Ascending aorta (tissue), 2 donors: ENCODE measurements around the gene C10orf53. TPM values are rescaled to one million over a fixed set of nuclear protein-coding genes. Genes with fewer than 3 reads are reported as not detected.

Experiments used
- DNase-seq, 2 donors: peaks; one replicate each; pipeline ENCODE4 v3.0.0-alpha.2; 2019; ENCODE audit warnings: low spot score in 2 of 2
- H3K27ac ChIP-seq, 2 donors: fragments of 200-600 bp; sonication (generic); one replicate each; pipeline ENCODE4 v1.5.1; 2016 to 2017; ENCODE audit warnings: mild to moderate bottlenecking in 1 of 2
- H3K27me3 ChIP-seq: fragments of 200-600 bp; sonication (generic); one replicate; pipeline ENCODE4 v1.5.1; 2017
- H3K36me3 ChIP-seq, 2 donors: fragments of 200-600 bp; sonication (generic); one replicate each; pipeline ENCODE4 v1.5.1; 2016
- H3K4me1 ChIP-seq, 2 donors: fragments of 200-600 bp; sonication (generic); one replicate each; pipeline ENCODE4 v1.5.1; 2016 to 2017; ENCODE audit warnings: mild to moderate bottlenecking in 1 of 2
- H3K4me3 ChIP-seq, 2 donors: fragments of 200-600 bp; sonication (generic); one replicate each; pipeline ENCODE4 v1.5.1; 2016 to 2017; ENCODE audit warnings: mild to moderate bottlenecking in 1 of 2
- H3K9me3 ChIP-seq, 2 donors: fragments of 200-600 bp; sonication (generic); one replicate each; pipeline ENCODE4 v1.5.1; 2016
- intact Hi-C: fragments of 100-400 bp; cut with DNase I; formaldehyde crosslinking; loops from one replicate; pipeline ENCODE4 v1.15.1; 2023
- total RNA-seq: library from RNA; depleted of rRNA; stranded (reverse); fragments of >200 nt; gene quantifications from one replicate; pipeline ENCODE4 v1.1.0, GENCODE V29; 2016
- TF ChIP-seq, protein P1 (sequence below), 3 experiments: fragments of 200-600 bp in 2 of 3; fragments of 450-650 bp in 1 of 3; sonication (generic) in 2 of 3; IDR thresholded peaks; one replicate each; pipeline ENCODE4 v1.5.1; 2016 to 2019; ENCODE audit warnings: antibody characterized with exemption in 3 of 3, mild to moderate bottlenecking in 1 of 3, moderate library complexity in 1 of 3

Gene C10orf53
- total RNA-seq, 1 donor from 2014 or later, result not detected

DNA sequence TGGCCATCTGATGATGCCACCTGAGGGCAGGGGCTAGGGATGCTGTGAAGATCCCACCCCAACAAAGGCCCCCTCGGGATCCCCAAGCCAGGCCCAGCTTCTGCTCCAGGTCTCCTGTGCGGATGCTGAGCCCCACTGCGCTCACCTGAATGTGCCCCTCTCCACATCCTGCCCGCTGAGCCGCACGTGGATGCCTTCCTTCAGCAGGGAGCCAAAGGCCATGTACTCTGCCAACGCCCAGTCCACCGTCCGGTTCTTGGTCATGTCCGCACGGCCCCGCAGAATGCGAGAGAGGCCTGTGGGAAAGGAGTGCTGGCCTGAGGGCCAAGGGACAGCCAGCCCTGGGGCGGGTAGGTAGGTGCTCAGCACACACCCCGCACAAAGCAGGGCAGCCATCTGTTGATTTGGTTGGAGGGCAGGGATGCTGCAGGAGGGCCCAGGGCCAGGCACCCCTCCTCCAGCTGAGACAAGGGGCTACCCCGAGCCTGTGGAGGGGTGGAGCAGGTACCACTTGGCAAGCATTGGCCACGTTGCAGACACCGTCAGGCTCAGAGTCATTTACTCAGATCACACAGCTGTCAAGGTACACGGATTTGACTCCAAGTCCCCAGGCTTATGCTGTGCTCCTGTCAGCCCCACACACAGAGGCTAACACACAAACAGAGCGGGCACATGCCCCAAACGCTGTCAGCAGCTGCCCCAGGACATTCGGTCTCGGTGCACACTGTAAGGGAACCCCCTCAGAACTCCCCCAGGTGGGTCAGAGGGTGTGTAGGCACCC is 63.4 kb downstream of the C10orf53 start:
- Histone ChIP-seq H3K9me3 (no peaks in the 10 kb centered on the region), H3K27ac (no peak overlapping the region), H3K4me1 (no peaks in the 10 kb centered on the region), H3K27me3 (no peaks in the 10 kb centered on the region), H3K4me3 (no peak overlapping the region), H3K36me3 (no peaks in the 10 kb centered on the region)
- TF ChIP-seq, protein P1, sequence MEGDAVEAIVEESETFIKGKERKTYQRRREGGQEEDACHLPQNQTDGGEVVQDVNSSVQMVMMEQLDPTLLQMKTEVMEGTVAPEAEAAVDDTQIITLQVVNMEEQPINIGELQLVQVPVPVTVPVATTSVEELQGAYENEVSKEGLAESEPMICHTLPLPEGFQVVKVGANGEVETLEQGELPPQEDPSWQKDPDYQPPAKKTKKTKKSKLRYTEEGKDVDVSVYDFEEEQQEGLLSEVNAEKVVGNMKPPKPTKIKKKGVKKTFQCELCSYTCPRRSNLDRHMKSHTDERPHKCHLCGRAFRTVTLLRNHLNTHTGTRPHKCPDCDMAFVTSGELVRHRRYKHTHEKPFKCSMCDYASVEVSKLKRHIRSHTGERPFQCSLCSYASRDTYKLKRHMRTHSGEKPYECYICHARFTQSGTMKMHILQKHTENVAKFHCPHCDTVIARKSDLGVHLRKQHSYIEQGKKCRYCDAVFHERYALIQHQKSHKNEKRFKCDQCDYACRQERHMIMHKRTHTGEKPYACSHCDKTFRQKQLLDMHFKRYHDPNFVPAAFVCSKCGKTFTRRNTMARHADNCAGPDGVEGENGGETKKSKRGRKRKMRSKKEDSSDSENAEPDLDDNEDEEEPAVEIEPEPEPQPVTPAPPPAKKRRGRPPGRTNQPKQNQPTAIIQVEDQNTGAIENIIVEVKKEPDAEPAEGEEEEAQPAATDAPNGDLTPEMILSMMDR (IDR thresholded peaks at IDR 0.05), result no peak
- DNase-seq, result no peak
- intact Hi-C loops, result no loop called here

DNA sequence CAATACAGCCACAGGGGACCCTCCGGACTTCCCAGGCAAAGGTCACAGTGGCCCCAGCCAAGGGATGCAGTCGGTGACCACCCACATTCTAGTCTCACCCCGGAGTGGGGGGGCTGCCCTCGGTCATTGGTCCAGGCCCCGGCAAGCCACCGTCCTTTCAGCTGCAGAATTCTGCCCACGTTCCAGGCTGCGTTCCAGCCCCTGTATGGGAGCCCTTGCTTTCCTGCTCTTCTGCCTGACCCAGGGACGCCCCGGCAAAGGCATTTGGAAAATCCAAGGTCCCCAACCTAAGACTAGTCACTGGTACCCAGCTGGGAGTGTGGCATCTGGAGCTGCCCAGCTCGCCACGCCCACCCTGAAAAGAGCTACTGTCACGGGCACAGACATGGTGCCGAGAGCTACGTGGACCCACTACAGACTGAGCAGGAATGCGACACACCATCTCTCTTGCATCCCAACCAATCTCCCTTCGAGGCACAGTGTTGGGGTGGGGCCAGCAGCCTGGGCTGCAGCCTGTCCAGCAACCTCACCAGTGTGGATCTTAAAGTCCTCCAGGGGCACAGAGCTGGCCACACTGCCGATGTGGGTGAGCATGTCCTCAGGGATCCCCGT is 64.1 kb downstream of the C10orf53 start:
- no peaks in the 10 kb centered on the region for H3K9me3 ChIP-seq
- H3K27me3 ChIP-seq, result no peaks in the 10 kb centered on the region
- intact Hi-C loops, result no loop called here
- no peak overlapping the region for H3K27ac ChIP-seq
- no peaks in the 10 kb centered on the region for H3K4me1 ChIP-seq
- TF ChIP-seq, protein P1 (IDR thresholded peaks at IDR 0.05), result no peak
- no peaks in the 10 kb centered on the region for H3K36me3 ChIP-seq
- no peak overlapping the region for H3K4me3 ChIP-seq
- no peak for DNase-seq

DNA sequence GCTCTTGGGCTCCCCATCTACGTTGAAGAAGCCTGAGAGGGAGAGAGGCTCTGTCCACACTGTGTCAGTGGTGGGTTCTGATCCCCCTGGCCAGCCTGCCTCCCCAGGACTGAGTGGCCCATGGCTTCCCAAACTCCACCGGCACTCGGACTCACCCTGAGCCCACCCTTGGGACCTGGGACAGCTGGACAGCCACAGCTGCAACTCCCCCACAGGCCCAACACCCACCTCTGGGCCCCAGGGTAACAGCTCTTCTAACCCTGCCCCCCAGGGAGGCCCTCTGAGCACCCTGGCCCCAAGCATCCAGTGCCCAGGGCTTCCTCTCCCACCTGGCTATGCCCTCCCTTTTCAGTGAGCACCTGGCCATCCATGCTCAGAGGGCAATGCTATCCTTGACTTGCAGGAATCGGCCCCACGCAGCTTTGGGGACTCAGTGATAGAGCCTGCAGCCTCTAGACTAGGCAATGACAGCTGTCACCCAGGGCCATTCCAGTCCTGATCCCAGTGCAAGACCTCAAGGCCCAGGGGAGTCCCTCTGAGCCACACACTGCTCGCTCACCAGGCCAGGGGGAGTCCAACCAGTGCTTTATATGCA is 64.7 kb downstream of the C10orf53 start:
- intact Hi-C loops, result no loop called here
- H3K36me3 ChIP-seq, result no peaks in the 10 kb centered on the region
- no peaks in the 10 kb centered on the region for H3K9me3 ChIP-seq
- no peaks in the 10 kb centered on the region for H3K27me3 ChIP-seq
- H3K27ac ChIP-seq, result no peak overlapping the region
- DNase-seq, result no peak
- no peak overlapping the region for H3K4me3 ChIP-seq
- H3K4me1 ChIP-seq, result no peaks in the 10 kb centered on the region
- TF ChIP-seq, protein P1 (IDR thresholded peaks at IDR 0.05), result no peak

DNA sequence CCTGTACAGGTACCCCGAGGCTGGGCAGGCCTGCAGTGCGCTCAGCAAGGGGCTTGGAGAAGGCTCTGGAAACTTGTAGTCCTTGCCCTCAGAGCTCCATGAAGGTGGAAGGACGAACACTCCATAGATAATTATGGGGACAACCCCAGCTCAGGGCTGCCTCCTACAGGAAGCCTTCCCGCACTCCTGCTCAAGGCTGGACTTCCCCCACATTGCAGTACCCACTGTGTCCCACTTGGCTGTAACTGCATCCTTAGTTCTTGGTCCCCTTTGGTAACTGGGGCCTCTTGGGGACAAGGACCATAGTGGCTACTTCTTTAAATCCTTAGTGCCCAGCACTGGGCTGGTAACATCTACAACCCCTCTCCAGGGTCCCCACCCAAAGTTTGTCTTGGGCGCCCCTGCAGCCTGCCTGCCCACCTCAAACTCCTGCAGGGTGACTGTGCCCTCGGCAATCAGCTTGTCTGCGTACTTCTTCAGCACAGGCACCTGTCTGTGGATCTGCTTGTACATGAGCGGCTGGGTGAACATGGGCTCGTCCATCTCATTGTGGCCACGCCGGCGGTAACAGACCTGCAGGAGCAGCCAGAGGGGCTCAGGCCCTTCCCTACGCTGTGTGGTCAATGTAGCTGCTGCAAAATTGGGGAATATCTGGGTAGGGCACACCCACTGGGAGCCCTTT is 65.6 kb downstream of the C10orf53 start:
- Histone ChIP-seq H3K4me1 (no peaks in the 10 kb centered on the region), H3K9me3 (no peaks in the 10 kb centered on the region), H3K4me3 (no peak overlapping the region), H3K36me3 (no peaks in the 10 kb centered on the region), H3K27ac (no peak overlapping the region), H3K27me3 (no peaks in the 10 kb centered on the region)
- DNase-seq, result no peak
- intact Hi-C loops, result no loop called here
- TF ChIP-seq, protein P1 (IDR thresholded peaks at IDR 0.05), result no peak

GRCh38 chr10:49745756-49746155 is 66.3 kb downstream of the C10orf53 start:
- Histone ChIP-seq H3K27me3 (no peaks in the 10 kb centered on the region), H3K36me3 (no peaks in the 10 kb centered on the region), H3K9me3 (no peaks in the 10 kb centered on the region), H3K4me3 (no peak overlapping the region), H3K27ac (no peak overlapping the region), H3K4me1 (no peaks in the 10 kb centered on the region)
- TF ChIP-seq, protein P1 (IDR thresholded peaks at IDR 0.05), result no peak
- intact Hi-C loops, result no loop called here
- peak in 1 of 2 donors; percentile 46 for DNase-seq
